ENCODE data around the gene PIN1. TPM values are rescaled to one million over a fixed set of nuclear protein-coding genes. Genes with fewer than 3 reads are reported as not detected.

PIN1 gene
- total RNA-seq (100 to 1,000 TPM in 8 of 9 donors, 10 to 100 TPM in 1; 75.5 to 177 (median 121) TPM), polyA plus RNA-seq (10 to 100 TPM; 28.5 to 95.2 (median 94.1) TPM)
- long read RNA-seq, donor 1, full-length matches to known transcripts = 106 of 132 reads
- long read RNA-seq, donor 1, partial matches to known transcripts = 26 of 132 reads
- long read RNA-seq, donor 1, other reads (novel, unspliced or antisense) = 0 of 132 reads
- long read RNA-seq, donor 2, full-length matches to known transcripts = 59 of 59 reads
- long read RNA-seq, donor 2, partial matches to known transcripts = 0 of 59 reads
- long read RNA-seq, donor 2, other reads (novel, unspliced or antisense) = 0 of 59 reads
- long read RNA-seq, donor 3, full-length matches to known transcripts = 37 of 37 reads
- long read RNA-seq, donor 3, partial matches to known transcripts = 0 of 37 reads
- long read RNA-seq, donor 3, other reads (novel, unspliced or antisense) = 0 of 37 reads
- long read RNA-seq, donor 4, transcript PIN1-201 (4 exons, 997 nt) = major isoform, 120 of 129 reads
- long read RNA-seq, donor 4, partial matches to known transcripts = 0 of 129 reads
- long read RNA-seq, donor 4, other reads (novel, unspliced or antisense) = 4 of 129 reads
- long read RNA-seq, donor 5, full-length matches to known transcripts = 196 of 205 reads
- long read RNA-seq, donor 5, partial matches to known transcripts = 1 of 205 reads
- long read RNA-seq, donor 5, other reads (novel, unspliced or antisense) = 8 of 205 reads
- long read RNA-seq, donor 6, full-length matches to known transcripts = 86 of 97 reads
- long read RNA-seq, donor 6, partial matches to known transcripts = 2 of 97 reads
- long read RNA-seq, donor 6, other reads (novel, unspliced or antisense) = 9 of 97 reads
- long read RNA-seq, donor 7, full-length matches to known transcripts = 32 of 32 reads
- long read RNA-seq, donor 7, partial matches to known transcripts = 0 of 32 reads
- long read RNA-seq, donor 7, other reads (novel, unspliced or antisense) = 0 of 32 reads
- long read RNA-seq, donor 8, full-length matches to known transcripts = 101 of 101 reads
- long read RNA-seq, donor 8, partial matches to known transcripts = 0 of 101 reads
- long read RNA-seq, donor 8, other reads (novel, unspliced or antisense) = 0 of 101 reads
- long read RNA-seq, donor 9, full-length matches to known transcripts = 42 of 42 reads
- long read RNA-seq, donor 9, partial matches to known transcripts = 0 of 42 reads
- long read RNA-seq, donor 9, other reads (novel, unspliced or antisense) = 0 of 42 reads
- long read RNA-seq, donor 10, full-length matches to known transcripts = 55 of 55 reads
- long read RNA-seq, donor 10, partial matches to known transcripts = 0 of 55 reads
- long read RNA-seq, donor 10, other reads (novel, unspliced or antisense) = 0 of 55 reads

DNA sequence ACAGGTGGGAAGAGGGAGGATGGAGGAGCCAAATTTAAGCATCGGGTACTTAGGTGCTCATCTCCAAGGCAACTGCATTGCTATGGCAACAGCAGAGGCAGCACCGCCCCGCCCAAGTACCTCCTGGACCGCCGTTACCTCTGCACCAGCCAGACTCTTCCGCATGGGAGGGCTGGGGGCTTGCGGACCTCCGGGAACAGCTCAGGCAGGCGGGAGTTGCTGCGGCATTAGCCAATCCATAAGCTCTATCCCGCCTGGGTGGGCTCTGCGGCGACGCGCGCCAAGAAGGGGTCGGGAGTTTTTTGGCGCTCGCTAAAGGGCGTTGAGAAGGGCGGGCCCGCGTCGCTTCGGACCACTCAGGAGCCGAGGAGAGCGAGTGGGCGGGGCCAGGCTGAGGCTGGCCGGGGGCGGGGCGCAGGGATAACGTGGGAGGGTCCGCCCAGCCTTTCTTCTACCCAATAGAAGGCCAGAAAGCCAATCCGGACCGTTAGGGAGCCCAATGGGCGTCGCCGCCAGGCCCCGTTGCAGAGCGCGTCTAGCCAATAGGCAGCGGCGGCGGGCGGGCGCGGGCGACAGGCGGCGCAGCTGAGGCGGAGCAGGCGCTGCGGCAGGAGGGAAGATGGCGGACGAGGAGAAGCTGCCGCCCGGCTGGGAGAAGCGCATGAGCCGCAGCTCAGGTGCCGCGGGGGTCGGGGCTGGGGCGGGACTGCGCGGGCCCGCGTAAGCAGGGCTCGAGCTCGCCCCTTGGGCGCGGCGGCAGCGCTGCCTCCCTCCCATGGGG, at the start of gene PIN1:
PIN1 (plus strand) TSS at position 593 of the 781 bp plus-strand sequence; CDS start at position 620, 27 bp downstream.
- H3K27me3 ChIP-seq = no peaks in the 10 kb centered on the region
- DNase-seq = peak; percentile 98 to 100 (median 99)
- H3K36me3 ChIP-seq (replicated peaks in 1 of 2) = peaks cover 0 to 27% of the 10 kb centered on the region in 2 donors
- peaks cover 6 to 16% of the 10 kb centered on the region in 2 donors for H3K4me1 ChIP-seq (replicated peaks in 1 of 2)
- H3K9me3 ChIP-seq (replicated peaks in 1 of 3) = no peaks in the 10 kb centered on the region
- intact Hi-C loops (cut with DNase I) = no loop called here
- TF ChIP-seq CTCF (IDR thresholded peaks at IDR 0.05) = peak; percentile 15 to 61 (median 44)
- TF ChIP-seq POLR2A (IDR thresholded peaks at IDR 0.05) = peak in 1 of 2 donors; percentile 4
- peak within 1 kb of the TSS in 2 of 5 donors; percentile 39 to 71 for H3K27ac ChIP-seq
- WGBS, 4 donors = 0 to 1% (median 0%) methylated on average over 2 to 73 of the region's 73 CpGs
- peak within 1 kb of the TSS; percentile 58 to 96 (median 68) for H3K4me3 ChIP-seq

DNA sequence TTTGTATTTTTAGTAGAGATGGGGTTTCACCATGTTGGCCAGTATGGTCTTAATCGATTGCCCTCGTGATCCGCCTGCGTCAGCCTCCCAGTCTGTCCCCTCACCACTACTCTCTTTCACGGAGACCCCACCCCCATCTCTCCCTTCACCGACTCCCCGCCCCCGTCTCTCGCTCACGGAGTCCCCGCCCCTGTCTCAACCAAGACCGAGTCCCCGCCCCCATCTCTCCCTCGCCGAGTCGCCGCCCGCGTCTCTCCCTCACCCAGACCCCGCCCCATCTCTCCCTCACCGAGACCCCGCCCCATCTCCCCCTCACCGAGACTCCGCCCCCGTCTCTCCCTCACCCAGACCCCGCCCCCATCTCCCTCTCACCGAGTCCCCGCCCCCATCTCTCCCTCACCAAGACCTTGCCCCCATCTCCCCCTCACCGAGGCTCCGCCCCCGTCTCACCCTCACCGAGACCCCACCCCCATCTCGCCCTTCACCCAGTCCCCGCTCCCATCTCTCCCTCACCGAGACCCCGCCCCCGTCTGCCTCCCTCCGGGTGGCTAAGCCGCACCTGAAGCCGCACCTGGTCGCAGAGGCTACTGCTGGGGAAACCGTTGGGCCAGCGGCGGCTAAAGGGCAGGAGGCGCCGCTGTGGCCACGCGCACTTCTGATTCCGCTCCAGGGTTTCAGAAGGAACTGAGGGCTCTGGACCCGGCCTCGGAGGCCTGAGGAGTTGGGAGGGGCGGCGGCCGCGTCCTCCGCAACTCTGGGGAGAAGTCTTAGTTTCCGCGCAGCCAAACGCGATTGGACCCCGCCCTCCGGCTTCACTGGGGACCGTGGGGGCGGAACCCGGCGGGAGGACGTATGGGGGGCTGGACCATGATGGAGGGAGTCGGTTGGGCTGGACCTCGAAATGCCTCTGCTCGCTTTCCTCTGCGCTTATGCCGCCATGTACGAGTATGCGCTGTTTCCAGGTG, 49.5 kb upstream of the PIN1 start:
- TF ChIP-seq POLR2A (IDR thresholded peaks at IDR 0.05) = peak; percentile 85 to 89
- TF ChIP-seq CTCF (IDR thresholded peaks at IDR 0.05) = no peak
- Histone ChIP-seq H3K36me3 (replicated peaks in 1 of 2) (no peaks in the 10 kb centered on the region), H3K27ac (peak overlapping the region; percentile 90 to 99 (median 97)), H3K9me3 (replicated peaks in 1 of 3) (no peaks in the 10 kb centered on the region), H3K4me3 (peak overlapping the region; percentile 48 to 96 (median 84)), H3K4me1 (replicated peaks in 1 of 2) (peaks cover 9 to 11% of the 10 kb centered on the region in 2 donors), H3K27me3 (no peaks in the 10 kb centered on the region)
- 0 to 2% (median 1%) methylated on average over 31 to 74 of the region's 74 CpGs for WGBS, 4 donors
- peak; percentile 97 to 99 (median 98) for DNase-seq
- intact Hi-C loops (cut with DNase I) = no loop called here

DNA sequence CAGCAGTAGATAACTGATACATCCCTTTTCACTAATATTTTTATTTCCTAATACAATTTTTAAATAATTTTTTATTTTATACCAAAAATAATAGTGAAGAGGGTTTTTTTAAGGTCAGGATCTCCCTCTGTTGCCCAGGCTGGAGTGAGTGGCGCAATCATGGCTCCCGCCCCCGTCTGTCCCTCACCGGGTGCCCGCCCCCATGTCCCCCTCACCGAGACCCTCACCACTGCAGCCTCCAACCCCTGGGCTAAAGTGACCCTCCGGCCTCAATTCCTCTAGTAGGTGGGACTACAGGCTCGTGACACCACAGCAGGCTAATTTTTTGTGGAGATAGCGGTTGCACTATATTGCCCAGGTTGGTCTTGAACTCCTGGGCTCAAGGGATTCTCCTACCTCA, 48.8 kb upstream of the PIN1 start:
- intact Hi-C loops (cut with DNase I) = no loop called here
- no peaks in the 10 kb centered on the region for H3K9me3 ChIP-seq (replicated peaks in 1 of 3)
- TF ChIP-seq CTCF (IDR thresholded peaks at IDR 0.05) = no peak
- no peak for TF ChIP-seq POLR2A (IDR thresholded peaks at IDR 0.05)
- H3K27ac ChIP-seq = peak overlapping the region in 4 of 5 donors; percentile 90 to 99 (median 98)
- peak overlapping the region in 2 of 4 donors; percentile 89 to 96 for H3K4me3 ChIP-seq
- no peaks in the 10 kb centered on the region for H3K27me3 ChIP-seq
- H3K4me1 ChIP-seq (replicated peaks in 1 of 2) = peaks cover 9 to 14% of the 10 kb centered on the region in 2 donors
- 47 to 54% (median 48%) methylated on average over 9 of the region's 9 CpGs for WGBS, 4 donors
- no peak for DNase-seq
- H3K36me3 ChIP-seq (replicated peaks in 1 of 2) = no peaks in the 10 kb centered on the region
